ENCODE measurements around the gene FKBP8.

Gene FKBP8

GRCh38 chr19:18504886-18505610 is 38.3 kb downstream of the FKBP8 start:
- DNase-seq (no peak), ATAC-seq (peak; percentile 34)
- no peak overlapping the region for H3K4me3 Mint-ChIP-seq
- H3K9me3 Mint-ChIP-seq: no peaks in the 10 kb centered on the region
- H3K27ac Mint-ChIP-seq: peak overlapping the region; percentile 25
- H3K36me3 Mint-ChIP-seq (ENCODE audit: low read depth): no peaks in the 10 kb centered on the region
- no peaks in the 10 kb centered on the region for H3K27me3 Mint-ChIP-seq
- peaks cover 88% of the 10 kb centered on the region for H3K4me1 Mint-ChIP-seq

- Mint-ChIP-seq H3K27me3 (no peaks in the 10 kb centered on the region), H3K36me3 (ENCODE audit: low read depth) (no peaks in the 10 kb centered on the region), H3K4me1 (peaks cover 90% of the 10 kb centered on the region), H3K9me3 (no peaks in the 10 kb centered on the region), H3K27ac (peak overlapping the region; percentile 62), H3K4me3 (no peak overlapping the region)
- no peak for DNase-seq
- ATAC-seq: no peak
These were observed 39.1 kb downstream of the FKBP8 start for GRCh38 chr19:18503971-18504885.

GRCh38 chr19:18503337-18503970 is 39.9 kb downstream of the FKBP8 start:
- Mint-ChIP-seq H3K9me3 (no peaks in the 10 kb centered on the region), H3K36me3 (ENCODE audit: low read depth) (no peaks in the 10 kb centered on the region), H3K4me3 (no peak overlapping the region), H3K27ac (peak overlapping the region; percentile 42), H3K4me1 (peaks cover 91% of the 10 kb centered on the region), H3K27me3 (no peaks in the 10 kb centered on the region)
- DNase-seq (no peak), ATAC-seq (no peak)

- peaks cover 91% of the 10 kb centered on the region for H3K4me1 Mint-ChIP-seq
- H3K4me3 Mint-ChIP-seq: no peak overlapping the region
- no peaks in the 10 kb centered on the region for H3K27me3 Mint-ChIP-seq
- DNase-seq: no peak
- no peak for ATAC-seq
- no peaks in the 10 kb centered on the region for H3K36me3 Mint-ChIP-seq (ENCODE audit: low read depth)
- H3K27ac Mint-ChIP-seq: peak overlapping the region; percentile 42
- no peaks in the 10 kb centered on the region for H3K9me3 Mint-ChIP-seq
These were observed 40.6 kb downstream of the FKBP8 start for GRCh38 chr19:18502638-18503294.

- DNase-seq (no peak), ATAC-seq (no peak)
- Mint-ChIP-seq H3K9me3 (no peaks in the 10 kb centered on the region), H3K4me1 (peaks cover 89% of the 10 kb centered on the region), H3K36me3 (ENCODE audit: low read depth) (no peaks in the 10 kb centered on the region), H3K4me3 (no peak overlapping the region), H3K27ac (no peak overlapping the region), H3K27me3 (no peaks in the 10 kb centered on the region)
These were observed 41.1 kb downstream of the FKBP8 start for GRCh38 chr19:18502246-18502637.

- Mint-ChIP-seq H3K36me3 (ENCODE audit: low read depth) (no peaks in the 10 kb centered on the region), H3K27ac (no peak overlapping the region), H3K4me3 (no peak overlapping the region), H3K4me1 (peaks cover 89% of the 10 kb centered on the region), H3K9me3 (no peaks in the 10 kb centered on the region), H3K27me3 (no peaks in the 10 kb centered on the region)
- no peak for DNase-seq
- no peak for ATAC-seq
These were observed 41.5 kb downstream of the FKBP8 start for GRCh38 chr19:18501832-18502231.

GRCh38 chr19:18501351-18501750 is 42.0 kb downstream of the FKBP8 start:
- DNase-seq (no peak), ATAC-seq (no peak)
- no peaks in the 10 kb centered on the region for H3K36me3 Mint-ChIP-seq (ENCODE audit: low read depth)
- no peak overlapping the region for H3K27ac Mint-ChIP-seq
- H3K27me3 Mint-ChIP-seq: no peaks in the 10 kb centered on the region
- no peak overlapping the region for H3K4me3 Mint-ChIP-seq
- no peaks in the 10 kb centered on the region for H3K9me3 Mint-ChIP-seq
- H3K4me1 Mint-ChIP-seq: peaks cover 89% of the 10 kb centered on the region

GRCh38 chr19:18500799-18501198 is 42.6 kb downstream of the FKBP8 start:
- Mint-ChIP-seq H3K4me3 (no peak overlapping the region), H3K9me3 (no peaks in the 10 kb centered on the region), H3K27me3 (no peaks in the 10 kb centered on the region), H3K36me3 (ENCODE audit: low read depth) (no peaks in the 10 kb centered on the region), H3K27ac (no peak overlapping the region), H3K4me1 (peaks cover 89% of the 10 kb centered on the region)
- no peak for ATAC-seq
- DNase-seq: no peak

- DNase-seq (no peak), ATAC-seq (no peak)
- H3K4me3 Mint-ChIP-seq: no peak overlapping the region
- H3K9me3 Mint-ChIP-seq: no peaks in the 10 kb centered on the region
- H3K27ac Mint-ChIP-seq: no peak overlapping the region
- H3K27me3 Mint-ChIP-seq: no peaks in the 10 kb centered on the region
- H3K36me3 Mint-ChIP-seq (ENCODE audit: low read depth): no peaks in the 10 kb centered on the region
- H3K4me1 Mint-ChIP-seq: peaks cover 89% of the 10 kb centered on the region
These were observed 43.0 kb downstream of the FKBP8 start for GRCh38 chr19:18500376-18500775.

- ATAC-seq: no peak
- H3K27me3 Mint-ChIP-seq: no peaks in the 10 kb centered on the region
- DNase-seq: no peak
- H3K4me1 Mint-ChIP-seq: peaks cover 89% of the 10 kb centered on the region
- H3K36me3 Mint-ChIP-seq (ENCODE audit: low read depth): no peaks in the 10 kb centered on the region
- H3K9me3 Mint-ChIP-seq: no peaks in the 10 kb centered on the region
- peak overlapping the region; percentile 46 for H3K27ac Mint-ChIP-seq
- H3K4me3 Mint-ChIP-seq: no peak overlapping the region
These were observed 44.2 kb downstream of the FKBP8 start for GRCh38 chr19:18499055-18499775.

- ATAC-seq: no peak
- H3K4me3 Mint-ChIP-seq: no peak overlapping the region
These were observed 46.5 kb downstream of the FKBP8 start for GRCh38 chr19:18496980-18497256.

GRCh38 chr19:18496167-18496979 is 47.0 kb downstream of the FKBP8 start:
- Mint-ChIP-seq H3K27ac (peak overlapping the region; percentile 85), H3K27me3 (no peaks in the 10 kb centered on the region), H3K4me3 (peak overlapping the region; percentile 55), H3K4me1 (peaks cover 75% of the 10 kb centered on the region), H3K9me3 (no peaks in the 10 kb centered on the region), H3K36me3 (ENCODE audit: low read depth) (peaks cover 2% of the 10 kb centered on the region)
- DNase-seq: peak; percentile 60
- ATAC-seq: peak; percentile 98

More at GRCh38 chr19:18496980-18497256, 46.5 kb downstream of the FKBP8 start:
- no peaks in the 10 kb centered on the region for H3K9me3 Mint-ChIP-seq
- no peaks in the 10 kb centered on the region for H3K27me3 Mint-ChIP-seq
- H3K27ac Mint-ChIP-seq: no peak overlapping the region
- peaks cover 78% of the 10 kb centered on the region for H3K4me1 Mint-ChIP-seq
- DNase-seq: no peak
- no peaks in the 10 kb centered on the region for H3K36me3 Mint-ChIP-seq (ENCODE audit: low read depth)

GRCh38 chr19:18495204-18495911 is 48.0 kb downstream of the FKBP8 start:
- H3K4me1 Mint-ChIP-seq: peaks cover 65% of the 10 kb centered on the region
- H3K36me3 Mint-ChIP-seq (ENCODE audit: low read depth): peaks cover 2% of the 10 kb centered on the region
- peak overlapping the region; percentile 85 for H3K27ac Mint-ChIP-seq
- DNase-seq (no peak), ATAC-seq (no peak)
- H3K9me3 Mint-ChIP-seq: no peaks in the 10 kb centered on the region
- no peaks in the 10 kb centered on the region for H3K27me3 Mint-ChIP-seq
- H3K4me3 Mint-ChIP-seq: no peak overlapping the region
